MV-4-11 (cell line): Measurements from ENCODE around the gene FSTL5.

Source experiments
- DNase-seq: peaks from one replicate; lab custom pipeline; 2025; lab: John Stamatoyannopoulos, UW

FSTL5 gene

GRCh38 chr4:161936625-161937550 is 226.9 kb downstream of the FSTL5 start:
- DNase-seq, result no peak

- no peak for DNase-seq
Observed at GRCh38 chr4:161931089-161931488, 232.7 kb downstream of the FSTL5 start.

- DNase-seq, result no peak
Observed at GRCh38 chr4:161929956-161930355, 233.8 kb downstream of the FSTL5 start.

- DNase-seq, result no peak
Observed at GRCh38 chr4:161926033-161926828, 237.6 kb downstream of the FSTL5 start.

- DNase-seq, result no peak
Observed at GRCh38 chr4:161920304-161921052, 243.3 kb downstream of the FSTL5 start.

GRCh38 chr4:161919442-161920220 is 244.2 kb downstream of the FSTL5 start:
- no peak for DNase-seq

- DNase-seq, result no peak
Observed at GRCh38 chr4:161916035-161916434, 247.8 kb downstream of the FSTL5 start.

GRCh38 chr4:161907590-161907955 is 256.2 kb downstream of the FSTL5 start:
- no peak for DNase-seq

GRCh38 chr4:161906836-161907589 is 256.8 kb downstream of the FSTL5 start:
- no peak for DNase-seq

GRCh38 chr4:161900110-161900509 is 263.7 kb downstream of the FSTL5 start:
- DNase-seq, result no peak

- no peak for DNase-seq
Observed at GRCh38 chr4:161894493-161895167, 269.2 kb downstream of the FSTL5 start.

- no peak for DNase-seq
Observed at GRCh38 chr4:161894014-161894413, 269.8 kb downstream of the FSTL5 start.

- DNase-seq, result no peak
Observed at GRCh38 chr4:161893566-161893965, 270.2 kb downstream of the FSTL5 start.

GRCh38 chr4:161892951-161893350 is 270.8 kb downstream of the FSTL5 start:
- no peak for DNase-seq

GRCh38 chr4:161883157-161883556 is 280.6 kb downstream of the FSTL5 start:
- DNase-seq, result no peak

GRCh38 chr4:161881370-161881769 is 282.4 kb downstream of the FSTL5 start:
- no peak for DNase-seq

- no peak for DNase-seq
Observed at GRCh38 chr4:161869511-161869910, 294.3 kb downstream of the FSTL5 start.

- no peak for DNase-seq
Observed at GRCh38 chr4:161856711-161857326, 307.0 kb downstream of the FSTL5 start.

GRCh38 chr4:161850631-161851030 is 313.2 kb downstream of the FSTL5 start:
- no peak for DNase-seq

GRCh38 chr4:161841759-161842158 is 322.0 kb downstream of the FSTL5 start:
- DNase-seq, result no peak
